ENCODE data around the gene SRGAP2C.
"Not testable (repeated sequence)": the region's sequence is repeated elsewhere in the genome, so short reads cannot be mapped to it uniquely, and the experiment has no call there.

- TF ChIP-seq CTCF (IDR thresholded peaks at IDR 0.05); ZFX (IDR thresholded peaks at IDR 0.05; ENCODE audit: borderline replicate concordance): not testable (repeated sequence)
These were observed 24.7 kb upstream of the SRGAP2C start for GRCh38 chr1:121160118-121160517.
